A172 (cell line): ENCODE results near the gene IFNA21. TPM values are rescaled to one million over a fixed set of nuclear protein-coding genes. Genes with fewer than 3 reads are reported as not detected.
"Not testable (repeated sequence)": the region's sequence is repeated elsewhere in the genome, so short reads cannot be mapped to it uniquely, and the experiment has no call there.

ENCODE experiments used
- DNase-seq: peaks from one replicate; pipeline ENCODE4 v3.0.0-alpha.2; 2015; ENCODE audit warnings: low spot score
- total RNA-seq: library from RNA; depleted of rRNA; stranded (reverse); fragments of >200 nt; shearing (Covaris generic); gene quantifications from 2 replicates; pipeline ENCODE4 v1.2.3, GENCODE V29; 2014; rRNA removed

Gene IFNA21
- not detected in 2 replicates for total RNA-seq

- DNase-seq = not testable (repeated sequence)
Measured at GRCh38 chr9:21166560-21166959, at the start of gene IFNA21. IFNA21 (minus strand) TSS chr9:21166660; CDS start chr9:21166612, 48 bp downstream.

- DNase-seq = peak; percentile 2
Measured at GRCh38 chr9:21213411-21214326, 47.2 kb upstream of the IFNA21 start.

GRCh38 chr9:21212160-21212559 lies 45.7 kb upstream of the IFNA21 start:
- DNase-seq = not testable (repeated sequence)

GRCh38 chr9:21210782-21211181 lies 44.3 kb upstream of the IFNA21 start:
- DNase-seq = not testable (repeated sequence)

GRCh38 chr9:21210311-21210710 lies 43.9 kb upstream of the IFNA21 start:
- DNase-seq = no peak

- not testable (repeated sequence) for DNase-seq
Measured at GRCh38 chr9:21207043-21207442, 40.6 kb upstream of the IFNA21 start, which contains the start of gene IFNA10. IFNA10 (minus strand) TSS chr9:21207143; CDS start chr9:21207097, 46 bp downstream.

GRCh38 chr9:21205204-21205603 lies 38.7 kb upstream of the IFNA21 start:
- DNase-seq = no peak

GRCh38 chr9:21202105-21202504 lies 35.6 kb upstream of the IFNA21 start, which contains the start of gene IFNA7:
IFNA7 (minus strand) TSS chr9:21202205; CDS start chr9:21202165, 40 bp downstream.
- not testable (repeated sequence) for DNase-seq

- peak; percentile 25 for DNase-seq
Measured at GRCh38 chr9:21194867-21195776, 28.7 kb upstream of the IFNA21 start.

GRCh38 chr9:21187487-21187886 lies 21.0 kb upstream of the IFNA21 start, which contains the start of gene IFNA4:
IFNA4 (minus strand) TSS chr9:21187587; CDS start chr9:21187531, 56 bp downstream.
- not testable (repeated sequence) for DNase-seq

- peak; percentile 2 for DNase-seq
Measured at GRCh38 chr9:21182810-21183736, 16.6 kb upstream of the IFNA21 start.

GRCh38 chr9:21174671-21175070 lies 8.2 kb upstream of the IFNA21 start:
- no peak for DNase-seq

- no peak for DNase-seq
Measured at GRCh38 chr9:21172156-21172555, 5.7 kb upstream of the IFNA21 start.

GRCh38 chr9:21171351-21171750 lies 4.9 kb upstream of the IFNA21 start:
- DNase-seq = no peak

GRCh38 chr9:21165516-21165915 lies 944 bp downstream of the IFNA21 start:
- no peak for DNase-seq

GRCh38 chr9:21160178-21160577 lies 6.3 kb downstream of the IFNA21 start:
- DNase-seq = peak; percentile 61

GRCh38 chr9:21155501-21155900 lies 11.0 kb downstream of the IFNA21 start:
- DNase-seq = no peak

GRCh38 chr9:21154018-21154608 lies 12.3 kb downstream of the IFNA21 start:
- peak; percentile 36 for DNase-seq

GRCh38 chr9:21153336-21154017 lies 13.0 kb downstream of the IFNA21 start:
- peak; percentile 4 for DNase-seq

- DNase-seq = no peak
Measured at GRCh38 chr9:21144603-21145002, 21.9 kb downstream of the IFNA21 start.
